ENCODE data around the gene MROH8.

Gene MROH8

GRCh38 chr20:37178839-37179682 lies at the start of gene MROH8, which contains the start of gene RPN2 (continued):
- peak; percentile 15; the same call in 1 of the 2 replicates for TF ChIP-seq ZNF18 (tag by site-specific recombination; IDR thresholded peaks at IDR 0.05)
- TF ChIP-seq OSR2 (tag by site-specific recombination; IDR thresholded peaks at IDR 0.05) = peak; percentile 67
- peak; percentile 84 for TF ChIP-seq ZBTB11 (tag by site-specific recombination; conservative IDR thresholded peaks at IDR 0.05; ENCODE audit: low read depth)
- no peak for TF ChIP-seq ZNF239 (tag by site-specific recombination; IDR thresholded peaks at IDR 0.05)
- 0 out of 2 replicates have a peak, but pooled peaks have one; percentile 21 for TF ChIP-seq ZNF501 (tag by site-specific recombination; IDR thresholded peaks at IDR 0.05)
- peak; percentile 69 for TF ChIP-seq KLF1 (tag by site-specific recombination; IDR thresholded peaks at IDR 0.05)
- TF ChIP-seq ZXDB (tag by site-specific recombination; IDR thresholded peaks at IDR 0.05) = peak; percentile 91
- TF ChIP-seq ZNF521 (tag by site-specific recombination; IDR thresholded peaks at IDR 0.05) = no peak
- 0 out of 2 replicates have a peak, but pooled peaks have one; percentile 37 for TF ChIP-seq ZNF148 (tag by site-specific recombination; IDR thresholded peaks at IDR 0.05; ENCODE audit: borderline replicate concordance)
- TF ChIP-seq HIC1 (tag by site-specific recombination; IDR thresholded peaks at IDR 0.05) = peak; percentile 30; the same call in 1 of the 2 replicates
- TF ChIP-seq ZNF362 (tag by site-specific recombination; IDR thresholded peaks at IDR 0.05) = peak; percentile 78
- 0 out of 2 replicates have a peak, but pooled peaks have one; percentile 16 for TF ChIP-seq ZBTB21 (tag by site-specific recombination; IDR thresholded peaks at IDR 0.05)
- peak; percentile 99 for TF ChIP-seq PRDM4 (tag by site-specific recombination; IDR thresholded peaks at IDR 0.05)
- no peak for TF ChIP-seq WT1 (tag by site-specific recombination; IDR thresholded peaks at IDR 0.05)
- no peak for TF ChIP-seq ZNF560 (tag by site-specific recombination; IDR thresholded peaks at IDR 0.05; ENCODE audit: borderline replicate concordance)
- TF ChIP-seq KLF8 (tag by site-specific recombination; IDR thresholded peaks at IDR 0.05) = peak; percentile 73
- TF ChIP-seq ZNF146 (tag by site-specific recombination; IDR thresholded peaks at IDR 0.05) = 0 out of 2 replicates have a peak, but pooled peaks have one; percentile 16
- no peak for TF ChIP-seq ZNF785 (tag by site-specific recombination; IDR thresholded peaks at IDR 0.05)
- TF ChIP-seq ZNF76 (tag by site-specific recombination; IDR thresholded peaks at IDR 0.05; ENCODE audit: borderline replicate concordance, low read depth) = peak; percentile 58; the same call in 1 of the 2 replicates
- TF ChIP-seq INSM2 (tag by site-specific recombination; IDR thresholded peaks at IDR 0.05) = 0 out of 2 replicates have a peak, but pooled peaks have one; percentile 35
- TF ChIP-seq ZNF660 (tag by site-specific recombination; IDR thresholded peaks at IDR 0.05) = no peak
- 0 out of 2 replicates have a peak, but pooled peaks have one; percentile 9 for TF ChIP-seq KLF7 (tag by site-specific recombination; IDR thresholded peaks at IDR 0.05; ENCODE audit: borderline replicate concordance)
